ENCODE results near the gene CARMIL1.

CARMIL1 gene

GRCh38 chr6:25599516-25600085, 320.4 kb downstream of the CARMIL1 start:
- TF ChIP-seq CREB5 (CRISPR knock-in tag; IDR thresholded peaks at IDR 0.05; ENCODE audit: low read depth) (no peak), ZNF70 (CRISPR knock-in tag; IDR thresholded peaks at IDR 0.05) (no peak), RARB (CRISPR knock-in tag; IDR thresholded peaks at IDR 0.05) (no peak), BACH2 (CRISPR knock-in tag; IDR thresholded peaks at IDR 0.05; ENCODE audit: borderline replicate concordance) (no peak), ZFP3 (CRISPR knock-in tag; IDR thresholded peaks at IDR 0.05) (no peak), ZNF565 (CRISPR knock-in tag; conservative IDR thresholded peaks at IDR 0.05; ENCODE audit: low read depth) (no peak), PPARA (CRISPR knock-in tag; IDR thresholded peaks at IDR 0.05; ENCODE audit: borderline replicate concordance) (no peak), ISL1 (CRISPR knock-in tag; IDR thresholded peaks at IDR 0.05) (no peak)
- ATAC-seq, result no peak

- TF ChIP-seq, protein P1, sequence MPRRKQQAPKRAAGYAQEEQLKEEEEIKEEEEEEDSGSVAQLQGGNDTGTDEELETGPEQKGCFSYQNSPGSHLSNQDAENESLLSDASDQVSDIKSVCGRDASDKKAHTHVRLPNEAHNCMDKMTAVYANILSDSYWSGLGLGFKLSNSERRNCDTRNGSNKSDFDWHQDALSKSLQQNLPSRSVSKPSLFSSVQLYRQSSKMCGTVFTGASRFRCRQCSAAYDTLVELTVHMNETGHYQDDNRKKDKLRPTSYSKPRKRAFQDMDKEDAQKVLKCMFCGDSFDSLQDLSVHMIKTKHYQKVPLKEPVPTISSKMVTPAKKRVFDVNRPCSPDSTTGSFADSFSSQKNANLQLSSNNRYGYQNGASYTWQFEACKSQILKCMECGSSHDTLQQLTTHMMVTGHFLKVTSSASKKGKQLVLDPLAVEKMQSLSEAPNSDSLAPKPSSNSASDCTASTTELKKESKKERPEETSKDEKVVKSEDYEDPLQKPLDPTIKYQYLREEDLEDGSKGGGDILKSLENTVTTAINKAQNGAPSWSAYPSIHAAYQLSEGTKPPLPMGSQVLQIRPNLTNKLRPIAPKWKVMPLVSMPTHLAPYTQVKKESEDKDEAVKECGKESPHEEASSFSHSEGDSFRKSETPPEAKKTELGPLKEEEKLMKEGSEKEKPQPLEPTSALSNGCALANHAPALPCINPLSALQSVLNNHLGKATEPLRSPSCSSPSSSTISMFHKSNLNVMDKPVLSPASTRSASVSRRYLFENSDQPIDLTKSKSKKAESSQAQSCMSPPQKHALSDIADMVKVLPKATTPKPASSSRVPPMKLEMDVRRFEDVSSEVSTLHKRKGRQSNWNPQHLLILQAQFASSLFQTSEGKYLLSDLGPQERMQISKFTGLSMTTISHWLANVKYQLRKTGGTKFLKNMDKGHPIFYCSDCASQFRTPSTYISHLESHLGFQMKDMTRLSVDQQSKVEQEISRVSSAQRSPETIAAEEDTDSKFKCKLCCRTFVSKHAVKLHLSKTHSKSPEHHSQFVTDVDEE (CRISPR knock-in tag; IDR thresholded peaks at IDR 0.05), result no peak
- TF ChIP-seq SNAI2 (CRISPR knock-in tag; IDR thresholded peaks at IDR 0.05) (no peak), RARB (CRISPR knock-in tag; IDR thresholded peaks at IDR 0.05) (no peak), TCF4 (CRISPR knock-in tag; IDR thresholded peaks at IDR 0.05; ENCODE audit: borderline replicate concordance) (no peak), ZFP30 (CRISPR knock-in tag; IDR thresholded peaks at IDR 0.05) (no peak), ZNF70 (CRISPR knock-in tag; IDR thresholded peaks at IDR 0.05) (no peak), ISL1 (CRISPR knock-in tag; IDR thresholded peaks at IDR 0.05) (no peak), PATZ1 (CRISPR knock-in tag; IDR thresholded peaks at IDR 0.05; ENCODE audit: borderline replicate concordance) (no peak), GLIS3 (CRISPR knock-in tag; IDR thresholded peaks at IDR 0.05) (no peak), CREB5 (CRISPR knock-in tag; IDR thresholded peaks at IDR 0.05; ENCODE audit: low read depth) (no peak), ZFP3 (CRISPR knock-in tag; IDR thresholded peaks at IDR 0.05) (no peak), ZNF565 (CRISPR knock-in tag; conservative IDR thresholded peaks at IDR 0.05; ENCODE audit: low read depth) (no peak), ZC3H10 (CRISPR knock-in tag; IDR thresholded peaks at IDR 0.05) (no peak), CSDC2 (CRISPR knock-in tag; IDR thresholded peaks at IDR 0.05) (no peak), ARNTL (CRISPR knock-in tag; IDR thresholded peaks at IDR 0.05; ENCODE audit: borderline replicate concordance, low read depth) (no peak), ZNF8 (CRISPR knock-in tag; IDR thresholded peaks at IDR 0.05) (no peak), POU6F1 (CRISPR knock-in tag; IDR thresholded peaks at IDR 0.05; ENCODE audit: borderline replicate concordance, low read depth) (no peak), PPARA (CRISPR knock-in tag; IDR thresholded peaks at IDR 0.05; ENCODE audit: borderline replicate concordance) (no peak)
- TF ChIP-seq, protein P2, sequence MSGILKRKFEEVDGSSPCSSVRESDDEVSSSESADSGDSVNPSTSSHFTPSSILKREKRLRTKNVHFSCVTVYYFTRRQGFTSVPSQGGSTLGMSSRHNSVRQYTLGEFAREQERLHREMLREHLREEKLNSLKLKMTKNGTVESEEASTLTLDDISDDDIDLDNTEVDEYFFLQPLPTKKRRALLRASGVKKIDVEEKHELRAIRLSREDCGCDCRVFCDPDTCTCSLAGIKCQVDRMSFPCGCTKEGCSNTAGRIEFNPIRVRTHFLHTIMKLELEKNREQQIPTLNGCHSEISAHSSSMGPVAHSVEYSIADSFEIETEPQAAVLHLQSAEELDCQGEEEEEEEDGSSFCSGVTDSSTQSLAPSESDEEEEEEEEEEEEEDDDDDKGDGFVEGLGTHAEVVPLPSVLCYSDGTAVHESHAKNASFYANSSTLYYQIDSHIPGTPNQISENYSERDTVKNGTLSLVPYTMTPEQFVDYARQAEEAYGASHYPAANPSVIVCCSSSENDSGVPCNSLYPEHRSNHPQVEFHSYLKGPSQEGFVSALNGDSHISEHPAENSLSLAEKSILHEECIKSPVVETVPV (CRISPR knock-in tag; IDR thresholded peaks at IDR 0.05), result no peak
- ATAC-seq, result peak; percentile 71; the same call in 2 of the 3 replicates
Measured at GRCh38 chr6:25601800-25602673, 322.9 kb downstream of the CARMIL1 start.
